ENCODE data around the gene SLC17A5. TPM values are rescaled to one million over a fixed set of nuclear protein-coding genes. Genes with fewer than 3 reads are reported as not detected.
"Not testable (repeated sequence)": the region's sequence is repeated elsewhere in the genome, so short reads cannot be mapped to it uniquely, and the experiment has no call there.

The SLC17A5 gene
- 1 to 10 TPM; 6.6 to 9.2 TPM for total RNA-seq
- total RNA-seq = 14.2 to 32.3 reads per million in 2 donors

GRCh38 chr6:73653571-73654424 lies at the start of gene SLC17A5:
Gene SLC17A5 (minus strand): TSS chr6:73653992. CDS start chr6:73653886, 106 bp downstream.
- H3K9me3 ChIP-seq (ENCODE audit: control insufficient read depth, low read length, poor library complexity, severe bottlenecking) = no peaks in the 10 kb centered on the region
- H3K36me3 Mint-ChIP-seq (ENCODE audit: low read depth) = peaks cover 4% of the 10 kb centered on the region
- H3K27me3 Mint-ChIP-seq = no peaks in the 10 kb centered on the region
- H3K4me1 Mint-ChIP-seq = peaks cover 28% of the 10 kb centered on the region
- peak within 1 kb of the TSS; percentile 98 for H3K4me3 Mint-ChIP-seq
- H3K27ac Mint-ChIP-seq = peak within 1 kb of the TSS; percentile 91
- DNase-seq (peak; percentile 75 to 90 (median 87)), ATAC-seq (peak; percentile 89)

- ATAC-seq = no peak
- Mint-ChIP-seq H3K27ac (no peak overlapping the region), H3K4me3 (no peak overlapping the region), H3K4me1 (no peaks in the 10 kb centered on the region), H3K36me3 (ENCODE audit: low read depth) (no peaks in the 10 kb centered on the region), H3K27me3 (peaks cover 42% of the 10 kb centered on the region)
- H3K9me3 ChIP-seq (ENCODE audit: control insufficient read depth, low read length, poor library complexity, severe bottlenecking) = no peaks in the 10 kb centered on the region
- DNase-seq = no peak
These were observed 49.7 kb upstream of the SLC17A5 start for GRCh38 chr6:73703466-73703865.

GRCh38 chr6:73702444-73702843 lies 48.7 kb upstream of the SLC17A5 start:
- Mint-ChIP-seq H3K27me3 (peaks cover 48% of the 10 kb centered on the region), H3K4me3 (no peak overlapping the region), H3K27ac (no peak overlapping the region), H3K36me3 (ENCODE audit: low read depth) (peaks cover 3% of the 10 kb centered on the region), H3K4me1 (no peaks in the 10 kb centered on the region)
- no peaks in the 10 kb centered on the region for H3K9me3 ChIP-seq (ENCODE audit: control insufficient read depth, low read length, poor library complexity, severe bottlenecking)
- ATAC-seq (no peak), DNase-seq (no peak)

- no peak overlapping the region for H3K27ac Mint-ChIP-seq
- DNase-seq (no peak), ATAC-seq (no peak)
- peaks cover 3% of the 10 kb centered on the region for H3K36me3 Mint-ChIP-seq (ENCODE audit: low read depth)
- peaks cover 66% of the 10 kb centered on the region for H3K27me3 Mint-ChIP-seq
- no peak overlapping the region for H3K4me3 Mint-ChIP-seq
- no peaks in the 10 kb centered on the region for H3K9me3 ChIP-seq (ENCODE audit: control insufficient read depth, low read length, poor library complexity, severe bottlenecking)
- peaks cover 7% of the 10 kb centered on the region for H3K4me1 Mint-ChIP-seq
These were observed 46.1 kb upstream of the SLC17A5 start for GRCh38 chr6:73699676-73700459.

GRCh38 chr6:73696966-73697655 lies 43.3 kb upstream of the SLC17A5 start:
- no peak for ATAC-seq
- H3K27ac Mint-ChIP-seq = no peak overlapping the region
- no peak for DNase-seq

GRCh38 chr6:73695619-73696421 lies 42.0 kb upstream of the SLC17A5 start, which contains the start of gene CD109:
Gene CD109 (plus strand): TSS chr6:73696203. CDS start chr6:73696216, 13 bp downstream.
- DNase-seq (peak in 2 of 3 donors; percentile 19 to 20), ATAC-seq (peak; percentile 72)
- Mint-ChIP-seq H3K27me3 (peaks cover 71% of the 10 kb centered on the region), H3K27ac (no peak within 1 kb of the TSS), H3K36me3 (ENCODE audit: low read depth) (peaks cover 3% of the 10 kb centered on the region), H3K4me3 (peak within 1 kb of the TSS; percentile 82), H3K4me1 (peaks cover 7% of the 10 kb centered on the region)
- no peaks in the 10 kb centered on the region for H3K9me3 ChIP-seq (ENCODE audit: control insufficient read depth, low read length, poor library complexity, severe bottlenecking)

More at GRCh38 chr6:73696966-73697655, 43.3 kb upstream of the SLC17A5 start:
- Mint-ChIP-seq H3K4me1 (peaks cover 7% of the 10 kb centered on the region), H3K4me3 (peak overlapping the region; percentile 82), H3K36me3 (ENCODE audit: low read depth) (peaks cover 3% of the 10 kb centered on the region), H3K27me3 (peaks cover 72% of the 10 kb centered on the region)
- H3K9me3 ChIP-seq (ENCODE audit: control insufficient read depth, low read length, poor library complexity, severe bottlenecking) = no peaks in the 10 kb centered on the region

GRCh38 chr6:73694711-73695411 lies 41.1 kb upstream of the SLC17A5 start:
- Mint-ChIP-seq H3K27me3 (peaks cover 72% of the 10 kb centered on the region), H3K36me3 (ENCODE audit: low read depth) (peaks cover 3% of the 10 kb centered on the region), H3K4me3 (peak overlapping the region; percentile 82), H3K4me1 (peaks cover 7% of the 10 kb centered on the region), H3K27ac (no peak overlapping the region)
- ATAC-seq (no peak), DNase-seq (no peak)
- no peaks in the 10 kb centered on the region for H3K9me3 ChIP-seq (ENCODE audit: control insufficient read depth, low read length, poor library complexity, severe bottlenecking)

GRCh38 chr6:73691512-73691911 lies 37.7 kb upstream of the SLC17A5 start:
- Mint-ChIP-seq H3K4me1 (peaks cover 4% of the 10 kb centered on the region), H3K36me3 (ENCODE audit: low read depth) (no peaks in the 10 kb centered on the region), H3K27ac (no peak overlapping the region), H3K4me3 (no peak overlapping the region), H3K27me3 (peaks cover 72% of the 10 kb centered on the region)
- no peaks in the 10 kb centered on the region for H3K9me3 ChIP-seq (ENCODE audit: control insufficient read depth, low read length, poor library complexity, severe bottlenecking)
- DNase-seq = no peak
- no peak for ATAC-seq

- no peaks in the 10 kb centered on the region for H3K4me1 Mint-ChIP-seq
- peaks cover 72% of the 10 kb centered on the region for H3K27me3 Mint-ChIP-seq
- no peaks in the 10 kb centered on the region for H3K9me3 ChIP-seq (ENCODE audit: control insufficient read depth, low read length, poor library complexity, severe bottlenecking)
- no peak overlapping the region for H3K27ac Mint-ChIP-seq
- DNase-seq (no peak), ATAC-seq (no peak)
- no peaks in the 10 kb centered on the region for H3K36me3 Mint-ChIP-seq (ENCODE audit: low read depth)
- H3K4me3 Mint-ChIP-seq = no peak overlapping the region
These were observed 36.3 kb upstream of the SLC17A5 start for GRCh38 chr6:73690056-73690455.

- no peak for ATAC-seq
- no peak for DNase-seq
- no peaks in the 10 kb centered on the region for H3K9me3 ChIP-seq (ENCODE audit: control insufficient read depth, low read length, poor library complexity, severe bottlenecking)
- no peak overlapping the region for H3K4me3 Mint-ChIP-seq
- H3K4me1 Mint-ChIP-seq = no peaks in the 10 kb centered on the region
- H3K27ac Mint-ChIP-seq = no peak overlapping the region
- H3K27me3 Mint-ChIP-seq = peaks cover 61% of the 10 kb centered on the region
- H3K36me3 Mint-ChIP-seq (ENCODE audit: low read depth) = peaks cover 2% of the 10 kb centered on the region
These were observed 34.6 kb upstream of the SLC17A5 start for GRCh38 chr6:73688351-73688750.

GRCh38 chr6:73683574-73683973 lies 29.8 kb upstream of the SLC17A5 start:
- ATAC-seq; H3K27ac Mint-ChIP-seq; H3K4me1 Mint-ChIP-seq; DNase-seq; H3K36me3 Mint-ChIP-seq (ENCODE audit: low read depth); H3K9me3 ChIP-seq (ENCODE audit: control insufficient read depth, low read length, poor library complexity, severe bottlenecking); H3K4me3 Mint-ChIP-seq: not testable (repeated sequence)
- peaks cover 36% of the 10 kb centered on the region for H3K27me3 Mint-ChIP-seq
